NCI-H187 treated with DMSO at 0.1 percent for 48 hours (cell line): ENCODE results near the gene PRRX2.
A peak's percentile ranks its signal among the peaks of the same experiment; 100 is the strongest.
"Not testable (repeated sequence)": the region's sequence is repeated elsewhere in the genome, so short reads cannot be mapped to it uniquely, and the experiment has no call there.

Experiments used
- DNase-seq: peaks from one replicate; lab custom pipeline; 2025; lab: John Stamatoyannopoulos, UW

Gene PRRX2

GRCh38 chr9:129665389-129665775 lies at the start of gene PRRX2:
PRRX2 (plus strand) TSS chr9:129665647; CDS start chr9:129665868, 221 bp downstream.
- no peak for DNase-seq

- no peak for DNase-seq
Observed at GRCh38 chr9:129617167-129617566, 48.3 kb upstream of the PRRX2 start.

GRCh38 chr9:129619787-129620668 lies 45.4 kb upstream of the PRRX2 start:
- no peak for DNase-seq

- DNase-seq: no peak
Observed at GRCh38 chr9:129620669-129621295, 44.7 kb upstream of the PRRX2 start, which contains the start of gene C9orf50. C9orf50 (minus strand) TSS chr9:129621101; CDS start chr9:129620574, 527 bp downstream.

- no peak for DNase-seq
Observed at GRCh38 chr9:129623331-129623730, 42.1 kb upstream of the PRRX2 start.

- DNase-seq: no peak
Observed at GRCh38 chr9:129624168-129624759, 41.2 kb upstream of the PRRX2 start.

GRCh38 chr9:129624947-129625346 lies 40.5 kb upstream of the PRRX2 start:
- no peak for DNase-seq

GRCh38 chr9:129626079-129626624 lies 39.3 kb upstream of the PRRX2 start, which contains the start of gene NTMT1:
NTMT1 (plus strand) TSS chr9:129626163; CDS start chr9:129632704, 6,541 bp downstream.
- peak; percentile 2 for DNase-seq

GRCh38 chr9:129626625-129627284 lies 38.7 kb upstream of the PRRX2 start:
- DNase-seq: no peak

GRCh38 chr9:129627556-129628440 lies 37.6 kb upstream of the PRRX2 start:
- no peak for DNase-seq

- no peak for DNase-seq
Observed at GRCh38 chr9:129628709-129629108, 36.7 kb upstream of the PRRX2 start.

GRCh38 chr9:129629251-129629820 lies 36.1 kb upstream of the PRRX2 start:
- no peak for DNase-seq

GRCh38 chr9:129630967-129631673 lies 34.3 kb upstream of the PRRX2 start:
- no peak for DNase-seq

- no peak for DNase-seq
Observed at GRCh38 chr9:129631674-129632129, 33.7 kb upstream of the PRRX2 start.

GRCh38 chr9:129632460-129632859 lies 33.0 kb upstream of the PRRX2 start:
- DNase-seq: no peak

GRCh38 chr9:129633207-129633606 lies 32.2 kb upstream of the PRRX2 start:
- DNase-seq: no peak

GRCh38 chr9:129633848-129634247 lies 31.6 kb upstream of the PRRX2 start:
- DNase-seq: no peak

GRCh38 chr9:129635099-129636065 lies 30.1 kb upstream of the PRRX2 start:
- no peak for DNase-seq

GRCh38 chr9:129636343-129636742 lies 29.1 kb upstream of the PRRX2 start:
- DNase-seq: not testable (repeated sequence)
